Measurements from ENCODE around the gene TMEM39B. TPM values are rescaled to one million over a fixed set of nuclear protein-coding genes. Genes with fewer than 3 reads are reported as not detected.
"Not testable (repeated sequence)": the region's sequence is repeated elsewhere in the genome, so short reads cannot be mapped to it uniquely, and the experiment has no call there.

TMEM39B gene
- total RNA-seq, 2 donors from 2014 or later: 8.2 to 9.5 TPM

DNA sequence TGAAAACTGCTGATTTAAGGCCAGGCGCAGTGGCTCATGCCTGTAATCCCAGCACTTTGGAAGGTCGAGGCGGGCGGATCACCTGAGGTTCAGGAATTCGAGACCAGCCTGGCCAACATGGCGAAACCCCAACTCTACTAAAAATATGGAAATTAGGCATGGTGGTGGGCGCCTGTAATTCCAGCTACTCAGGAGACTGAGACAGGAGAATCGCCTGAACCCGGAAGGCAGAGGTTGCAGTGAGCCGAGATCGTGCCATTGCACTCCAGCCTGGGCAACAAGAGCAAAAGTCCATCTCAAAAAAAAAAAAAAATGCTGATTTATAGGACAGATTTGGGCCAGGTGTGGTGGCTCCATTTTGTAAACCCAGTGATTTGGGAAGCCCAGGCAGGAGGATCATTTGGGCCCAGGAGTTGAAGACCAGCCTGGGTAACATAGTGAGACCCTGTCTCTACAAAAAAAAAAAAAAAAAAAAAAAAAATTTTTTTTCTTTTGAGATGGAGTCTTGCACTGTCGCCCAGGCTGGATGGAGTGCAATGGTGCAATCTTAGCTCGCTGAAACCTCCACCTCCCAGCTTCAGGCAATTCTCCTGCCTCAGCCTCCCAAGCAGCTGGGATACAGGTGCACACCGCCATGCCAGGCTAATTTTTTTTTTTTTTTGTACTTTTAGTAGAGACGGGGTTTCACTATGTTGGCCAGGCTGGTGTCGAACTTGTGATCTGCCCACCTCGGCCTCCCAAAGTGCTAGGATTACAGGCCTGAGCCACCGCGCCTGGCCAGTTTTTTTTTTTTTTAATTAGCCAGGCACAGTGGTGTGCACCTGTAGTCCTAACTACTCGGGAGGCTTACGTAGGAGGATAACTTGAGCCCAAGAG, 6.9 kb upstream of the TMEM39B start:
- not testable (repeated sequence) for ATAC-seq, DNase-seq
- intact Hi-C loops (cut with DNase I): loop anchor here in 1 of 2 donors (10.0 kb wide), 1 partner anchor 91 kb away; no protein-coding TSS in a partner anchor

DNA sequence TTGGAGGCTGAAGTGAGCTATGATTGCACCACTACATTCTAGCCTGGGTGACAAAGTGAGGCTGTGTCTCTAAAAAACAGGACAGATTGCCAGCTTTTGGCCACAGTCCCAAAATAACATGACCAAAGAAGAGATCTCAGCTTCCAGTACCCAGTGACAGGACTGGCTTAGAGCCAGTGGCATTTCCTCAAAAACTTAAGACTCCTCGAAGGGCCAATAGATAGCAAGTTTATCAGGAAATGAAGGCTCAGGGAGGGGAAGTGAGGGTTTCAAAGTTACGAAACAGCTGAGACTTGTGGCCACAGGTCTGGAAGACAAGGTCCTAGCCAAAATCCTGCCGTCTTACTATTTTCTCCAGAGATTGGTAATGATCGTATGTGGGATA, 6.3 kb upstream of the TMEM39B start:
- intact Hi-C loops (cut with DNase I): loop anchor here in 1 of 2 donors (10.0 kb wide), 1 partner anchor 92 kb away; no protein-coding TSS in a partner anchor
- peak; percentile 83 for DNase-seq
- peak; percentile 65 to 72 for ATAC-seq

DNA sequence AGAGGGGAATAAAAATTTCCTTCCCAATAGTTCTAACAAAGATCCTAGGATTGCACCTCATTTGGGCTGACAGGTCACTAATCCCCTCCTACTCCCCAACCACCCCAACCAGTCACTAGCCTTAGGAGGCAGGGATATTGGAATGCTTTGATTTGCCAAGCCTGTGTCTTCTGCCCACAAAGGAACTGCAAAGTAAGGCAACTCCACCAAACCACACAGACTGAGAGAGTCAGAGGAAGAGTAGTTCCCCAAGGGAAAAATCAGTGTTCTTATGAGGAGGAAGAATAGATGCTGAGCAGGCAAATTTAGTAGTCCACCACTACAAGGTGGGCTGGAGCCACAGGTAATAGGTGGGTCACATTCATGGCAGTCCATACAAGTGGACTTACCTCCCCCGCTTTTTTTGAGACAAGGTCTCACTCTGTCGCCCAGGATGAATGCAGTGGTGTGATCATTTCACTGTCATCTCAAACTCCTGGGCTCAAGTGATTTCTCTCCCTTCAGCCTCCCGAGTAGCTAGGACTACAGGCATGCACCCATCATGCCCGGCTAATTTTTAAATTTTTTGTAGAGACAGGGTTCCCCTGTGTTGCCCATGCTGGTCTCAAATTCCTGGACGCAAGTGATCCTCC, 3.7 kb upstream of the TMEM39B start:
- ATAC-seq (no peak), DNase-seq (no peak)
- intact Hi-C loops (cut with DNase I): loop anchor here in 1 of 2 donors (10.0 kb wide), 1 partner anchor 94 kb away; no protein-coding TSS in a partner anchor

DNA sequence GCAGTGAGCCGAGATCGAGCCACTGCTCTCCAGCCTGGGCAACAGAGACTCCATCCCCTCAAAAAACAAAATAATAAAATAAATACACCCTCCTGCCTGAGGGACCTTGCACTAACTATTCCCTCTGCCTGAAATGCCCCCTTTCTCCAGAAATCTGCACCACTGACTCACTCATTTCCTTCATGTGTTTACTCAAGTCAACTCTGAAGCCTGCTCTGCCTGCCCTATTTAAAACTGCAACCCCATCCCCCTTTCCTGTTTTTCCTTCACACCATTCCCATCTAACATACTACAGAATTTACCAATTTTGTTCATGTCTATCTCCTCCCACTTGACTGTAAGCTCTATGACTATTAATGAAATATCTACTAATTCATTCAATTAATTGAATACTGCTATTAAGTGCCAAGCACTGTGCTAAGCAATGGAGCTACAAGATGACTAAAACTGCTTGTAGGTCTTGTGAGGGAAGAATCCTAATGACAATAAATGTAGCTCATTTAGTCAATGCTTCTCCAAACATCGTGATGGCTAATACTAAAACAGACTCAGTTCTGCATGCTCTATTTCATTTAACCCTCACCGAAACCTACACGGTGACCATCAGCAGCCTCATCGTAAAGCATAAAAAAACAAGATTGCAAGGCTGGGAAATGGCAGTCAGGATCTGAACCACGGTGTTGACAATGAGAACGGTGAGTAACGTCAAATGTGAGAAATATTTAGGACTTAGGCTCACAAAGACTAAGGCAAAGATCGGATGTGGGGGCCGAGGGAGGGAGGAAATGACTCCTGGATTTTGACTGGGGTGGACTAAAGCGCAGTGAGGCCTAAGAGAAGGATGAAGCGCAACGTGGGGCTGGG, 749 bp upstream of the TMEM39B start:
- no peak for ATAC-seq
- intact Hi-C loops (cut with DNase I): no loop called here

DNA sequence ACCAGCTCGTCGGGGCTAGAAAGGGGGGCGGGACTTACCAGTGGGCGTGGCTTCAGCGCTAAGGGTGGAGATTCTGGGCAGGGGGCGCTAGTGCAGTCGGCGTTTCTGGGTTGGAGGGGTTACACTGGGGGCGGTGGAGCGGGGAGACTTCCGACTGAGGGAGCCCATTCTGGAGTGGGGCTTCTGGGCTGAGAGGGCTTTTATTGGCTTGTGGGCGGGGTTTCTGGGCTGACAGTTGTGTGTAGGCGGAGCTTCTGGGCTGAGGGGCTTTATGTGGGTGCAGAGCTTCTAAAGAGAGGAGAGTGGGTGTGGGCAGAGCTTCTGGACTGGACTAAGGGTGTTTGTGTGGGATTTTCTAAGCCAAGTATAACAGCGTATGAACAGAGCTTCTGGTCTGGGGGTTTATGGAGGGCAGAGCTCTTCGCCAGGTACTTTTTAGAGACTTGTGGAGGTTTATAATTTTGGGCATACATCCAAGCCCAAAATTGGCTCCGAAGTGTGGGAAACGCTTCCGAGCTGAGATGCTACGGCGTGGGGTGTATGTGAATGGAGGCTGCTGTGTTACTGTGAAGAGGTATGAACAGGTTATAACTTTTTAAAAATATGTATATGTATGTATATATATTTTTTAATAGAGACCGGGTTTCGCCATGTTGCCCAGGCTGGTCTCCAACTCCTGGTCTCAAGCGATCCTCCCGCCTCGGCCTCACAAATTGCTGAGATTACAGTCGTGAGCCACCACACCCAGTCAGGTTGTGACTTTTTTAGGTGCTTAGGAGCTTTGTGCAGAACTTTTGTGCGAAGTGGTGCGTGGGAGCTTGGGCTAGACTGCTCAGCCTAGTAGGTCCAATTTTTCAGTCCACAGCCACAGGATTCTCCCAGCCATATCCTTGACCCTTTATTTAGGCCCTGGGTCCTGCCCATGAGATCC, 825 bp downstream of the TMEM39B start:
- ATAC-seq (peak; percentile 47 to 53), DNase-seq (no peak)
- intact Hi-C loops (cut with DNase I): no loop called here

More for the DNA sequence above, 749 bp upstream of the TMEM39B start:
- no peak for DNase-seq

DNA sequence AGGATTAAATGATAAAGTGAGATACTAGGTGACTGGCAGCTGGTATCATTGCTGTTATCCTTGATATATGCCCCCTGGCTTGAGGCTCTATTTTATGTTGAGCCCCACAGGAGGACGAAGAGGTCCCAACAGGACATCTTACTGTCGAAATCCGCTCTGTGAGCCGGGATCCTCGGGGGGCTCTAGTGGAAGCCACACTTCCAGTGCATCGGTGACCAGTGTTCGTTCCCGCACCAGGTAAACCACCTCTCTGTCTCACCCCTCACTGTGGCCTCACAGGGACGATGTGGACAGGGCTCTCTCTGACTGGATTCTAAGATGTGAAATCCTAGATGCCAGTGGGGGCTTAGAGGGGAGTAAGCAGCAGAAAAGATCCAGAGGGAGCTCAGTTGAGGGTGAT, 2.1 kb downstream of the TMEM39B start:
- intact Hi-C loops (cut with DNase I): no loop called here
- no peak for DNase-seq

DNA sequence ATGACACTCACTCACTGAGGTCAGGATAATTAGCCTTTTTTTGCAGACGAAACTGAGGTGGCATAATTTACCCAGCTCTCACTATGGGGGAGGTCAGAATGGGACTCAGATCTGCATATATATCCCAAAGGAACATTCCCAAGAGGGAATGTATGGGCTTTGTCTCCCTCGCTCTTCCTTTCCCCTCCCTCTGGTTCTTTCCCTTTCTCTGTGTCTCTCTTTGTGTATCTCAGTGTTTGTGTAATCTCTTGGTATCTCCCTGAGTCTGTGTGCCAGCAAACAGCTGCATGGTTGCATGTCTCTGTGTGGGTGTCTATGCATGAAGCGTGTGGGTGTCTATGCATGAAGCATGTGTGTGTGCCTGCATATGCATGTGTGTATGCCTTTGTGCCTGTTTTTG, 4.7 kb downstream of the TMEM39B start:
- ATAC-seq: no peak
- intact Hi-C loops (cut with DNase I): no loop called here
- DNase-seq: no peak

More for the DNA sequence above, 2.1 kb downstream of the TMEM39B start:
- ATAC-seq: no peak

DNA sequence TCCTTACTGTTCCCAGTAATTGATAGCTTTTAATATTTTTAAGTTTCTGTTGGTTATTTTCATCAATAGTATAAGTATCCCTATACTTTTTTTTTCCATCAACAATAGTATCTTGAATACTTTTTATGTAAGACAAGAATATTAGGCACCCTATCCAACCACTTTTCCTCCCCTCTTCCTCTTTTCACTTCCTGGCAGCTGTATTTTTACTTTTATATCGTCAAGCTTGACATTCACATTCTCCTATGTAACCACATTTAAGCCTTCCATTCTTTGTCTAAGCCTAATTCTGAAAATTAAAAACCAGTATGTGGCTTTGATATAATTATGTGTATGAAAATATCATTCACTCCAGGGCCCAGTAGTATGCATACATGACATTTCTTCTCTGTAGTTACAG, 9.3 kb downstream of the TMEM39B start:
- intact Hi-C loops (cut with DNase I): no loop called here
- DNase-seq (no peak), ATAC-seq (no peak)

DNA sequence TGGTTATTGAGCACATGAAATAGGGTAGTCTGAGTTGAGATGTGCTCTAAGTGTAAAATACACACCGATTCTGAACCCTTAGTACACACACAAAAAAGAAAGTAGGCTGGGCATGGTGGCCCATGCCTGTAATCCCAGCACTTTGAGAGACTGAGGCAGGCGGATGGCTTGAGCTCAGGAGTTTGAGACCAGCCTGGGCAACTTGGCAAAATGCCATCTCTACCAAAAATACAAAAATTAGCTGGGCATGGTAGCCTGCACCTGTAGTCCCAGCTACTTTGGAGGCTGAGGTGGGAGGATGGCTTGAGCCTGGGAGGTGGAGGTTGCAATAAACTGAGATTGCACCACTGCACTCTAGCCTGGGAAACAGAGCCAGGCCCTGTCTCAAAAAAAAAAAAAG, 13.6 kb downstream of the TMEM39B start:
- ATAC-seq; intact Hi-C loops (cut with DNase I): not testable (repeated sequence)

DNA sequence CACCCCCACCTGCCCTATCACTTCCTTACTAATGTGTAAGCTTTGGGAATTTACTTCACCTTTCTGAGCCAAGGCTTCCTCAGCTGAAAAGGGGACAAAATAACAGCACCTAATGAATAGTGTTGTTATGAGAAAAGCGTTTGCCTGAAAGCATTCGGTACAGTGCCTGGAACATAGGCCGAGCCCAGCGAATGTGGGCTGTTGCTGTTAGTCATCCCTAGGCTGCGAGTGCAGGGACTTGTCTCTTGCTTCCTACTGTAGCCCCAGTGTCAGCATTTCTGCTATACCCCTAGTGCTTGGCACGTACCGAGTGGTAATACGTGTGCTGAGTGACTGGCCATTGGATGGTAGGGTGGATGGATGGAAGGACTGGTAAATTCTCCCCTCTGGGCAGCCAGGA, 18.4 kb downstream of the TMEM39B start:
- DNase-seq (no peak), ATAC-seq (no peak)
- intact Hi-C loops (cut with DNase I): no loop called here

More for the DNA sequence above, 13.6 kb downstream of the TMEM39B start:
- DNase-seq: not testable (repeated sequence)

DNA sequence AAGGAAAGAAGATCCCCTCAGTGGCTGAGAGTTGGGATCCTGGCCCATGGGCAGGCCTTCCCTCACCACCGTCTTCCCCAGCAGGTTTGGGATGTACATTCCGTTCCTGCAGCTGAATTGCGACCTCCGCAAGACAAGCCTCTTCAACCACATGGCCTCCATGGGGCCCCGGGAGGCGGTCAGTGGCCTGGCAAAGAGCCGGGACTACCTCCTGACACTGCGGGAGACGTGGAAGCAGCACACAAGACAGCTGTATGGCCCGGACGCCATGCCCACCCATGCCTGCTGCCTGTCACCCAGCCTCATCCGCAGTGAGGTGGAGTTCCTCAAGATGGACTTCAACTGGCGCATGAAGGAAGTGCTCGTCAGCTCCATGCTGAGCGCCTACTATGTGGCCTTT, 18.9 kb downstream of the TMEM39B start:
- intact Hi-C loops (cut with DNase I): no loop called here
- ATAC-seq (no peak), DNase-seq (no peak)

DNA sequence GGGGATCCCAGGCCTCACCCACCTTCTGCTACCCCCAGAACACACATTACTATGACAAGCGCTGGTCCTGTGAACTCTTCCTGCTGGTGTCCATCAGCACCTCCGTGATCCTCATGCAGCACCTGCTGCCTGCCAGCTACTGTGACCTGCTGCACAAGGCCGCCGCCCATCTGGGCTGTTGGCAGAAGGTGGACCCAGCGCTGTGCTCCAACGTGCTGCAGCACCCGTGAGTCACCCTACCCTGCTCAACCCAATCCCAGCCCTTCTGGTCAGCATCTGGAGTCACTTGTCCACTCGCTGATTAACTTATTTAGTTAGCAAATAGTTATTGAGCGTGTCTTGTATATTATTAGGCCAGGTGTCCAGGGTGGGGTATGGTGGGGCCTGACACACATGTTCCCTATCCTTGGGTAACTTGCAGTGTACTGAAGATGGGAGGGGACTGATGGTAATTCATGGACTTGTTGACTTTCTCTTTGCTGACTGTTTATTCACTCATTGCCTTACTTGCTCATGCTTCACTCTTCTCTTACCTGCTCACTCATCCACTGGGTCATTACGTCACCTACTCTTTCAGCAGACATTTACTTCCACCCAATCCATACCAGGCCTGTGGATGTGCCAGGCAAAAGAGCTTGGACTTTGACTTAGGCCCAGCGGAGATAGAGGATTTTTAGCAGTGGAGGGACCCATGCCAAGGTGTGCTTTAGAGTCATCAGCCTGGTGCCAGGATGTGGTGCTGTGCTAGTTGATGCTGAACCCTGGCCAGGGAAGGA, 22.2 kb downstream of the TMEM39B start:
- DNase-seq (no peak), ATAC-seq (no peak)
- intact Hi-C loops (cut with DNase I): no loop called here

DNA sequence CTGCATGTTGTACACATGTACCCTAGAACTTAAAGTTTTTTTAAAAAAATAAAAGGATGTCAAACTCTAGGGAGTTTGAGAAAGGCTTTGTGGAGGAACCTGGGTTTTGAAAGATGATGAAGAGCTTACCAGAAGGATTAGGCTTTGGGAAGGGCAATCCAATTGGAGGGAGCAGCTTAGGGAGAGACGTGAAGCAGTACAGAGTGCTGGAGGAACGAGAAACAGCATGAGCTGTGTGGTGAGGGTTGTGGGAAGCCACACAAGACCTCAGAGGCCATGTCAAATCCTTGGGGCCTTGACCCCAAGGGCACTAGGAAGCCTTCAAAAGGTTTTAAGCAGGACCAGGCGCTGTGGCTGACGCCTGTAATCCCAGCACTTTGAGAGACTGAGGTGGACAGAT, 26.7 kb downstream of the TMEM39B start:
- no peak for ATAC-seq
- intact Hi-C loops (cut with DNase I): no loop called here
- DNase-seq: no peak

DNA sequence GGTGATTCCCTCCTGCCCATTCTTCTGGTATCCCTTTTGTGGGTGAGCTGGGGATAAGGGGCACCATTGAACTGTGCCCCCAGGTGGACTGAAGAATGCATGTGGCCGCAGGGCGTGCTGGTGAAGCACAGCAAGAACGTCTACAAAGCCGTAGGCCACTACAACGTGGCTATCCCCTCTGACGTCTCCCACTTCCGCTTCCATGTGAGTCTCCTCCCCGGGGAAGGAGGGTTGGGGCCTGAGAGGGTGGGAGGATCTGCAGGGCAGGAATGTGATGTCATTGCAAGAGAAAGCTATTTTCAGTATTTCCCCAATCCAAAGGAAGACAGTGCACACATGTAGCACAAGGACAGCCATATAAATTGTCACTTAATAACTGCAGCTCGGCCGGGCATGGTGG, 27.6 kb downstream of the TMEM39B start:
- peak in 1 of 2 donors; percentile 59 for ATAC-seq
- intact Hi-C loops (cut with DNase I): no loop called here

DNA sequence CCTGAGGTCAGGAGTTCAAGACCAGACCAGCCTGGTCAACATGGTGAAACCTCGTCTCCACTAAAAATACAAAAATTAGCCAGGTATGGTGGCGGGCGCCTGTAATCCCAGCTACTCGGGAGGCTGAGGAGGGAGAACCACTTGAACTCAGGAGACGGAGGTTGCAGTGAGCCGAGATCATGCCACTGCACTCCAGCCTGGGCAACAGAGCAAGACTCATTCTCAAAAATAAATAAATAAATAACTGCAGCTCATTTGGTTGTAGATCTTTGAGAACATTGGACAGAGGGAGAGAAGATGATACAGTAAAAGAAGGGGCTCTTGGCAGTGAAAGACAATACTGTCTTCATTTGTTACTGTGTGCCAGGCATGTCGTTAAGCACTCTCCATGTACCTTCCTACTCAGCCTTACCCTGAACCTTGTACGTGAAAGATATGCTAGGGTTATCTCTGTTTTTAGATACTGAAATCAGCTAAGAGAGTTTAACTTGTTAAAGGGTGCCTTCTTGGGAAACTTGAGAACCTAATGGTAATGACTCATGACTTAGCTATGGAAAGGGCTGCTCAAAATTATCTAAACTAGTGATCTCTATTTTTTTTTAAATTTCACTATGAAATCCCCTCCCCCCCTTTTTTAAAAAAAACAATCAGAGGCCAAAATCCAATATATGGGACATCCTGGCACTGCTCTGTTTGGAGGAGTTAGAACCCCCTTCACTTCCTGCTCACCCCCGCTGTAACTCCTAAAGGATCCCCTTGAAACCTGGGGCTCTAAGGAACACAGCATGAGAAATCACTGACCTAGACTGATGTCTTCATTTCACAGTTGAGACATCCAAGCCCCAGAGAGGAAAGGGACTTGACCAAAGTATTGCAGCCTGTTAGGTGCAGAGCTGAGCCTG, 28.3 kb downstream of the TMEM39B start:
- ATAC-seq: no peak
- intact Hi-C loops (cut with DNase I): no loop called here
- DNase-seq: no peak

More for the DNA sequence above, 27.6 kb downstream of the TMEM39B start:
- peak; percentile 45 for DNase-seq

DNA sequence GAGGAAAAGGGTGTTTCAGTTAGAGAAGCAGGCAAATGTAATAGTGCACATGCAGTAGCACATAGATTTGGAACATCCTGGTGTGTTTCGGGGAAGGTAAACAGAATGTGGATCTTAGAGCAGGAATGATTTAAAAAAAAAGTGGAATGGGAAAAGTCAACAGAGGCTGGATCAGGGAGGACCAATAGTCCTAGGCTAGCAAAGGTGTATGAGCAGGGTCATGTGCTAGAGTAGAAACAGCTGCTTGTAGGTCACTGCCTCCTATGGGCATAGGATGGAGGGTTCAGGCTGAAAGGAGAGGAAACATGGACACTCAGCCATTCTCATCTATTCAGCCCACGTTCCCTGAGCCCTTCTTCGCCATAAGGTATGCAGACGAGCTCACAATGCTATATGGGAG, 31.4 kb downstream of the TMEM39B start:
- no peak for DNase-seq
- intact Hi-C loops (cut with DNase I): no loop called here
- no peak for ATAC-seq

DNA sequence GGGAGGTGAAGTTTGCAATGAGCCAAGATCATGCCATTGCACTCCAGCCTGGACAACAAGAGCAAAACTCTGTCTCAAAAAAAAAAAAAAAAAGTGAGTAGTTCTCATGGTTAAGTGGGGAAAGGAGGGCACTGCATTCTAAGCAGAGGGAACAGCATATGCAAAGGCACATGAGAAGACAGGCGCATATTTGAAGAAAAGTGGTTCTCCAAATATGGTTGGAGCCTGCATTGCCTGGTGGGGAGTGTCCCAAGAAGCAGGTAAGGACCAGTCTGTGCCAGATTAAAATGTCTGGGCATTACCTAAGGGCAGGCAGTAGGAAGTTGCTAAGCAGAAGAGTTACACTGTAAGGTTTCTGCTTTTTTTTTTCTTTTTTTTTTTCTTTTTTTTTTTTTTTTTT, 32.6 kb downstream of the TMEM39B start:
- intact Hi-C loops (cut with DNase I): no loop called here
- no peak for DNase-seq
- ATAC-seq: no peak
